Heart right ventricle (tissue), 16 donors: ENCODE results near the gene RAD51B. TPM values are rescaled to one million over a fixed set of nuclear protein-coding genes. Genes with fewer than 3 reads are reported as not detected.
A peak's percentile ranks its signal among the peaks of the same experiment; 100 is the strongest.

Source experiments
- ATAC-seq, 8 donors: fragments of 200-7000 bp; cut with Tn5 transposase; one replicate each; pipeline ENCODE4 v1.9.1; 2020; ENCODE audit warnings: mild to moderate bottlenecking in 8 of 8, moderate library complexity in 8 of 8, moderate number of reproducible peaks in 1 of 8
- DNase-seq, 2 donors: peaks; one replicate each; pipeline ENCODE4 v3.0.0-alpha.2; 2020
- H3K27ac ChIP-seq, 10 donors: fragments of 200-600 bp; sonication (generic) in 2 of 10; one replicate each; pipeline versions ENCODE4 v1.5.0 to v1.8.0; 2020 to 2022; ENCODE audit warnings: mild to moderate bottlenecking in 3 of 10
- H3K27me3 ChIP-seq, 7 donors: fragments of 200-600 bp; one replicate each; pipeline ENCODE4 v1.8.0; 2021 to 2022; ENCODE audit warnings: mild to moderate bottlenecking in 2 of 7
- H3K36me3 ChIP-seq, 9 donors: fragments of 200-600 bp; sonication (generic) in 1 of 9; one replicate each; pipeline versions ENCODE4 v1.5.0 to v1.8.0; 2020 to 2022; ENCODE audit warnings: mild to moderate bottlenecking in 2 of 9
- H3K4me1 ChIP-seq, 9 donors: fragments of 200-600 bp; sonication (generic) in 1 of 9; one replicate each; pipeline versions ENCODE4 v1.5.0 to v1.8.0; 2020 to 2022; ENCODE audit warnings: mild to moderate bottlenecking in 4 of 9
- H3K4me3 ChIP-seq, 10 donors: fragments of 200-600 bp; sonication (generic) in 2 of 10; one replicate each; pipeline versions ENCODE4 v1.5.0 to v1.8.0; 2020 to 2022; ENCODE audit warnings: mild to moderate bottlenecking in 7 of 10, moderate library complexity in 2 of 10
- H3K9me3 ChIP-seq, 11 donors: fragments of 200-600 bp in 10 of 11; sonication (generic) in 2 of 11; one replicate each; pipeline versions ENCODE4 v1.5.0 to v1.8.0; 2013 to 2022; ENCODE audit warnings: mild to moderate bottlenecking in 2 of 11, control low read depth in 1 of 11, moderate library complexity in 1 of 11
- CTCF ChIP-seq, 9 donors: fragments of 200-600 bp; sonication (generic) in 2 of 9; IDR thresholded peaks; one replicate each; pipeline versions ENCODE4 v1.5.0 to v1.8.0; 2021 to 2022; ENCODE audit warnings: antibody characterized with exemption in 9 of 9, mild to moderate bottlenecking in 5 of 9, moderate library complexity in 1 of 9
- WGBS, 2 donors: extraction: QIAGEN DNeasy Blood & Tissue Kit; methylation state at CpG; one replicate each; pipeline ENCODE4 v1.1.7; 2013; ENCODE audit warnings: inconsistent platforms in 1 of 2; 5-methylcytosine and 5-hydroxymethylcytosine counted together
- intact Hi-C, 10 donors: fragments of 100-400 bp; cut with DNase I; formaldehyde crosslinking; loops; one replicate each; pipeline versions ENCODE4 v1.11.1 to v1.14.2; 2022
- polyA plus RNA-seq, 2 donors: library from polyadenylated mRNA; stranded (reverse); fragments of 200-250 nt; gene quantifications; one replicate each; pipeline ENCODE4 v1.2.3, GENCODE V29; 2013
- total RNA-seq, 10 donors: library from RNA; stranded (reverse); fragmentation: NEBNext Ultra II Directional in 3 of 10; extraction: Animal tissue kit (Norgen Biotek cat#: 25700) in 3 of 10; gene quantifications; one replicate each; pipeline versions ENCODE4 v1.2.1 to v1.2.4, GENCODE V29; 2021 to 2023
- donor health status: Arrhythmogenic right ventricular cardiomyopathy.
- donor health status: ischemic (EF 13 %, LVEDD 7.1; RV severe dilation, severe dysfunction).
- donor health status: healthy with polysubstance abuse.
- donor health status: DM: no; HTN: yes; CAD: no.
- donor health status: DM: no; HTN: no; CAD: no.
- donor health status: ischemic (EF 25% LVEDD 6.9; RV normal size, moderate dysfunction).
- donor health status: ischemic (EF 25% LVEDD 5.7; RV mildly dilated, moderate dysfunction).
- donor health status: healthy.
- donor health status: DM: yes; HTN: yes; CAD: no.
- donor health status: Ischemic cardiomyopathy.
- donor health status: ischemic (EF 35%, LVEDD 5.7; RV mildly dilated, moderate dysfunction).
- donor health status: nonischemic (EF 11% LVEDD 7.7; RV severe dilation, severe dysfunction).
- donor health status: DM: yes; HTN: yes; CAD: no.
- donor health status: PGD.
- donor health status: ischemic (EF 29% LVEDD 5.4; RV normal size, mild dysfunction).
- donor health status: nonischemic (EF 23%, LVEDD 6.1; RV moderate dilation, normal function).

RAD51B gene
- total and polyA plus RNA-seq, 12 donors = 0.88 to 8.6 (median 3.5) TPM

GRCh38 chr14:68522510-68523325, 703.1 kb downstream of the RAD51B start:
- no peak for TF ChIP-seq CTCF (IDR thresholded peaks at IDR 0.05)
- Histone ChIP-seq H3K9me3 (peaks cover 0 to 5% (median 0%) of the 10 kb centered on the region in 11 donors), H3K4me1 (peaks cover 0 to 85% (median 66%) of the 10 kb centered on the region in 9 donors), H3K36me3 (no peaks in the 10 kb centered on the region), H3K27ac (peak overlapping the region; percentile 19 to 73 (median 61)), H3K27me3 (no peaks in the 10 kb centered on the region), H3K4me3 (no peak overlapping the region)
- intact Hi-C loops = loop anchor here in 7 of 10 donors (5.0 to 10.0 kb wide), 7 partner anchors 130 to 578 kb away; partner anchors contain the start of gene ZFP36L1 (in 2 of the 7)
- DNase-seq (no peak), ATAC-seq (peak in 1 of 8 donors; percentile 30)
- WGBS, 2 donors = 63 to 68% methylated on average over 5 of the region's 5 CpGs

DNA sequence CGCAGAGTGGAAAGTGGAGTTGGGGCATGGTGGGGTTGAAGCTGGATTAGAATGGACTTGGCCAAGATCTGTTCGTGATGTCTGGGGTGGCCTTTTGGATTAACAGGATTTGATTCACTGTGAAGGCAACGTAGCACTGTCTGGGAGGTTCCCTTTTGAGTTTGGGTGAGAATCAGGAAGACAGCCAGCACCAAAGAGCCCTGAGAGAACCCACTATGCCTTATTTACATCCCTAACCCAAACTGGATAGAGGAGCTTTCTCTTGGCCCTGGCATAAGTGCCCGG, 703.7 kb downstream of the RAD51B start:
- whole genome bisulfite sequencing, 2 donors = 92 to 95% methylated on average over 4 of the region's 4 CpGs
- TF ChIP-seq CTCF (IDR thresholded peaks at IDR 0.05) = no peak
- peaks cover 0 to 84% (median 71%) of the 10 kb centered on the region in 9 donors for H3K4me1 ChIP-seq
- H3K27me3 ChIP-seq = no peaks in the 10 kb centered on the region
- intact Hi-C loops = loop anchor here in 7 of 10 donors (5.0 to 10.0 kb wide), 7 partner anchors 131 to 578 kb away; partner anchors contain the start of gene ZFP36L1 (in 2 of the 7)
- H3K27ac ChIP-seq = peak overlapping the region in 9 of 10 donors; percentile 19 to 73 (median 65)
- H3K36me3 ChIP-seq = no peaks in the 10 kb centered on the region
- DNase-seq (no peak), ATAC-seq (no peak)
- H3K9me3 ChIP-seq = peaks cover 0 to 5% (median 0%) of the 10 kb centered on the region in 11 donors
- H3K4me3 ChIP-seq = no peak overlapping the region

DNA sequence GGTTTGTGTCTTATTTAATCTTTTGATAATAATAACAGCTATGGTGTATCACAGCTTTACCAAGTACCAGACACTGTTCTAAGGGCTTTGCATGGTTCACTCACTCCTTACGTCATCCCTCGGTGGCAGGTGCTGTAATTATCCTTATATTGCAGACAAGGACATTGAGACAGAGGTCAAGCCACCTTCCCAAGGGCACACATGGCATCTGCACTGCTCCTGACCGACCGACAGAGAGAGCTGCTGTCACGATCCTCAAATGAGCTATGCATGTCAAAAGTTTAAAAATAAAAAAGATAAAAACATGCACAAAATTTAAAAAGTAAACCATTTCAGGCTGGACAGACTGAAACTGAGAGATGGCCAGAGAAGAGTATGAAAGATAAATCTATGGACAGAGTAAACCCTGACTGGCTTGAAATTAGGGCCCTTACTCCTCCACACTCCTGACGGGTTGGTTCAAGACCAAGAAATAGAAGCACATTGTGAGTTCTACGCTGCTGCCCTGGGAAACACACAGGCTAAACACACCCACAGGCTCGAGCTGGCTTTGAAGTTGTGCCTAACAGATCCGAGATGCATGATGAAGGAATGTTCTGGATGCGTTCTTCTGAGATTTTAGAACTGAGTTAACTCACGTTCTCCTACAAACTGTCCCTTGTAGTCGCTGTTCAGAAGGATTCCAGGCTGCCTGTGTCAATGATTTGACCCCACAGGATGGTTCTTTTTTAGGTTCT, 704.6 kb downstream of the RAD51B start:
- Histone ChIP-seq H3K4me3 (no peak overlapping the region), H3K9me3 (peaks cover 0 to 6% (median 0%) of the 10 kb centered on the region in 11 donors), H3K27me3 (no peaks in the 10 kb centered on the region), H3K27ac (peak overlapping the region in 8 of 10 donors; percentile 15 to 73 (median 66)), H3K4me1 (peaks cover 0 to 75% (median 62%) of the 10 kb centered on the region in 9 donors), H3K36me3 (no peaks in the 10 kb centered on the region)
- WGBS, 2 donors = 70 to 71% methylated on average over 12 of the region's 12 CpGs
- DNase-seq (no peak), ATAC-seq (peak in 5 of 8 donors; percentile 37 to 63 (median 47))
- intact Hi-C loops = loop anchor here in 7 of 10 donors (5.0 to 10.0 kb wide), 7 partner anchors 132 to 579 kb away; partner anchors contain the start of gene ZFP36L1 (in 2 of the 7)
- peak in 8 of 9 donors; percentile 12 to 60 (median 48) for TF ChIP-seq CTCF (IDR thresholded peaks at IDR 0.05)

- TF ChIP-seq CTCF (IDR thresholded peaks at IDR 0.05) = no peak
- WGBS, 2 donors = 95 to 96% methylated on average over 4 of the region's 4 CpGs
Measured at GRCh38 chr14:68525516-68525915, 705.9 kb downstream of the RAD51B start.

More at GRCh38 chr14:68525516-68525915, 705.9 kb downstream of the RAD51B start:
- DNase-seq = no peak
- ATAC-seq = no peak
- Histone ChIP-seq H3K9me3 (peaks cover 0 to 17% (median 3%) of the 10 kb centered on the region in 11 donors), H3K36me3 (no peaks in the 10 kb centered on the region), H3K4me3 (no peak overlapping the region), H3K27ac (no peak overlapping the region), H3K4me1 (peaks cover 0 to 62% (median 50%) of the 10 kb centered on the region in 9 donors), H3K27me3 (no peaks in the 10 kb centered on the region)
- intact Hi-C loops = loop anchor here in 5 of 10 donors (10.0 kb wide), 3 partner anchors 259 to 581 kb away; no protein-coding TSS in a partner anchor
